GM18868 (cell line): Measurements from ENCODE around the gene MAN1B1.

Source experiments
- ATAC-seq: cut with Tn5 transposase; IDR thresholded peaks from one replicate; pipeline ENCODE4 v1.9.1; 2021; ENCODE audit warnings: mild to moderate bottlenecking, moderate library complexity; ENCODE audit not compliant: unreplicated experiment

The MAN1B1 gene

GRCh38 chr9:137086531-137087408, at the start of gene MAN1B1:
MAN1B1 (plus strand) TSS chr9:137086985; CDS start chr9:137087000, 15 bp downstream.
- ATAC-seq = peak; percentile 72

GRCh38 chr9:137037035-137037434, 49.8 kb upstream of the MAN1B1 start:
- no peak for ATAC-seq

- no peak for ATAC-seq
These were observed 49.3 kb upstream of the MAN1B1 start for GRCh38 chr9:137037483-137037882.

- no peak for ATAC-seq
These were observed 47.9 kb upstream of the MAN1B1 start for GRCh38 chr9:137038916-137039315.

GRCh38 chr9:137039611-137040366, 47.0 kb upstream of the MAN1B1 start:
- ATAC-seq = no peak

- no peak for ATAC-seq
These were observed 46.2 kb upstream of the MAN1B1 start for GRCh38 chr9:137040568-137040967.

GRCh38 chr9:137041124-137041523, 45.7 kb upstream of the MAN1B1 start:
- no peak for ATAC-seq

- no peak for ATAC-seq
These were observed 43.7 kb upstream of the MAN1B1 start for GRCh38 chr9:137042751-137043727.

GRCh38 chr9:137044037-137044436, 42.7 kb upstream of the MAN1B1 start:
- no peak for ATAC-seq

GRCh38 chr9:137044502-137045177, 42.1 kb upstream of the MAN1B1 start:
- no peak for ATAC-seq

- ATAC-seq = no peak
These were observed 41.3 kb upstream of the MAN1B1 start for GRCh38 chr9:137045294-137046087.

- ATAC-seq = no peak
These were observed 40.5 kb upstream of the MAN1B1 start, which contains the start of gene NPDC1 for GRCh38 chr9:137046088-137046787. NPDC1 (minus strand) TSS chr9:137046177; CDS start chr9:137045989, 188 bp downstream.

GRCh38 chr9:137048655-137049543, 37.9 kb upstream of the MAN1B1 start:
- ATAC-seq = no peak

GRCh38 chr9:137049544-137050449, 37.0 kb upstream of the MAN1B1 start:
- ATAC-seq = no peak

GRCh38 chr9:137050570-137050969, 36.2 kb upstream of the MAN1B1 start:
- ATAC-seq = no peak

GRCh38 chr9:137051145-137051724, 35.5 kb upstream of the MAN1B1 start:
- ATAC-seq = no peak
